ENCODE measurements around the gene CISH.
A peak's percentile ranks its signal among the peaks of the same experiment; 100 is the strongest.

The CISH gene

DNA sequence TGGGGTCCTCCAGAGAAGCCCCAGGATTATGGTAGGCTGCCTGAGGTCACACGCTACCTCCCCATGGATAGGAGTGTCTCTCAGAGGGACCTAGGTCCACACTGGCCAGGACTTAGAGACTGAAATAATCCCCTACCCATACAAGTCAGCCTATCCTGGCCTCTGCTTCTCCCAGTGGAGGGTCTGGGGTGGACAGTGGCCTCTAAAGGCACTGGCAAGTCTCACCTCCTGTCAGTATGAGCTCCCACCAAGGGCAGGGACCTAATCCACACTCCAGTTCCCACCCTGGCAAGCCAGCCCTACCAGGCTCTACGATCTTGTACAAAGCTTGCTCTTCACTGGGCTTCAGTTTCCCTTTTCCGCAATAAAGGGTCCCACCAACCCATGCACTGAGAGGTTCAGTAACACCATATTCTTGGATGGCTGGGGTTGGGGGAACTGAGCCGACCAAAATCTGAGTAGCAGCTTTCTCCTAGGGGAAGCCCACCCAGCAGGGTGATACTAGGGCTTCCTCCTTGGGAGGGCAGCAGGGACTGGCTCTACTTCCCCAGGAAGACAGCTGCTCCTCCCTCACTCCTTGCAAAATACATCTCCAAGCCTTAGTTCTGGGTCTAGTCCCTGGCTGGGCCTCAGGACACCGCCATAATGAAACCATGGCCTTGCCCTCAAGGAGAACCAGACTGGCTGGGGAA, 2.4 kb downstream of the CISH start:
- no peak overlapping the region for H3K23ac ChIP-seq (ENCODE audit: low read length in 2 of 2)
- H2BK15ac ChIP-seq (ENCODE audit: low read depth, poor library complexity, severe bottlenecking): no peak overlapping the region
- no peak overlapping the region for H4K91ac ChIP-seq (ENCODE audit: low read length)
- H3K36me3 ChIP-seq (ENCODE audit: control insufficient read depth in 1 of 2, insufficient read depth in 2 of 2, low read depth in 1 of 2, low read length in 2 of 2): peaks cover 18 to 36% of the 10 kb centered on the region in 2 experiments
- peaks cover 37% of the 10 kb centered on the region for H3K4me1 ChIP-seq (ENCODE audit: control insufficient read depth, insufficient read depth, low read depth, low read length)
- H2AK5ac ChIP-seq (ENCODE audit: low read length, severe bottlenecking): no peak overlapping the region
- no peak overlapping the region for H2AFZ ChIP-seq (ENCODE audit: low read depth, low read length)
- no peak for DNase-seq
- no peaks in the 10 kb centered on the region for H3K27me3 ChIP-seq (ENCODE audit: control insufficient read depth in 1 of 2, insufficient read depth in 1 of 2, low read length in 2 of 2)
- H3K4me3 ChIP-seq (ENCODE audit: insufficient read depth in 1 of 2, low read depth in 1 of 2, low read length in 2 of 2): no peak overlapping the region
- H2BK12ac ChIP-seq (ENCODE audit: low read length in 2 of 2): no peak overlapping the region
- H3K18ac ChIP-seq (ENCODE audit: low read depth in 1 of 2, low read length in 2 of 2): no peak overlapping the region
- H3K4me2 ChIP-seq (ENCODE audit: low read length, poor library complexity, severe bottlenecking): no peak overlapping the region
- H2BK120ac ChIP-seq (ENCODE audit: low read depth, low read length): no peak overlapping the region
- H3K27ac ChIP-seq (ENCODE audit: low read length, poor library complexity, severe bottlenecking): no peak overlapping the region
- H3K9me3 ChIP-seq (ENCODE audit: control insufficient read depth, low read length): no peaks in the 10 kb centered on the region
- H3K79me1 ChIP-seq (replicated peaks; ENCODE audit: low read length, poor library complexity, severe bottlenecking): peaks cover 29% of the 10 kb centered on the region
- H2BK5ac ChIP-seq (ENCODE audit: low read depth, low read length, poor library complexity, severe bottlenecking): no peak overlapping the region
- H3K4ac ChIP-seq (ENCODE audit: low read depth in 1 of 2, low read length in 2 of 2): no peak overlapping the region
- H4K8ac ChIP-seq (ENCODE audit: low read length): no peak overlapping the region
- 90% methylated on average over 3 of the region's 5 CpGs for WGBS
- H3K9ac ChIP-seq (ENCODE audit: low read length): no peak overlapping the region
- H3K14ac ChIP-seq (ENCODE audit: low read length in 2 of 2): no peak overlapping the region

DNA sequence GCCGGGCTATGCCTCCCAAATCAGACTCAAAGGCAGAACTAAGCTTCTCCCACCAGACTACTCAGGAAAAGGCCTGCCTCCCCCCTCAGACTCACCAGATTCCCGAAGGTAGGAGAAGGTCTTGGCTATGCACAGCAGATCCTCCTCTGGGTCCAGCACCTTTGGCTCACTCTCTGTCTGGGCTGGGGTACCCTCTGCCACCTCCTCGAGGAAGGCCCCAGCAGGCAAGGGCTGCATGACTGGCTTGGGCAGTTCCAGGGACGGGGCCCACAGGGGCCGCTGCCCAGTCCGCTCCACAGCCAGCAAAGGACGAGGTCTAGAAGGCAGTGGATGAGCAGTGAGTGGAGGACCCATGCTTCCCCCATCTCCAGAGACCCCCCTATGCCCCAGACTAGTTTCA, 3.3 kb downstream of the CISH start:
- no peaks in the 10 kb centered on the region for H3K9me3 ChIP-seq (ENCODE audit: control insufficient read depth, low read length)
- H3K23ac ChIP-seq (ENCODE audit: low read length in 2 of 2): no peak overlapping the region
- 93% methylated on average over 7 of the region's 7 CpGs for WGBS
- H4K91ac ChIP-seq (ENCODE audit: low read length): no peak overlapping the region
- no peaks in the 10 kb centered on the region for H3K27me3 ChIP-seq (ENCODE audit: control insufficient read depth in 1 of 2, insufficient read depth in 1 of 2, low read length in 2 of 2)
- H3K4ac ChIP-seq (ENCODE audit: low read depth in 1 of 2, low read length in 2 of 2): no peak overlapping the region
- DNase-seq: no peak
- no peak overlapping the region for H2AFZ ChIP-seq (ENCODE audit: low read depth, low read length)
- H3K4me1 ChIP-seq (ENCODE audit: control insufficient read depth, insufficient read depth, low read depth, low read length): peaks cover 37% of the 10 kb centered on the region
- H3K4me2 ChIP-seq (ENCODE audit: low read length, poor library complexity, severe bottlenecking): no peak overlapping the region
- H2AK5ac ChIP-seq (ENCODE audit: low read length, severe bottlenecking): no peak overlapping the region
- no peak overlapping the region for H3K27ac ChIP-seq (ENCODE audit: low read length, poor library complexity, severe bottlenecking)
- no peak overlapping the region for H2BK120ac ChIP-seq (ENCODE audit: low read depth, low read length)
- no peak overlapping the region for H3K14ac ChIP-seq (ENCODE audit: low read length in 2 of 2)
- H3K4me3 ChIP-seq (ENCODE audit: insufficient read depth in 1 of 2, low read depth in 1 of 2, low read length in 2 of 2): no peak overlapping the region
- H2BK12ac ChIP-seq (ENCODE audit: low read length in 2 of 2): no peak overlapping the region
- no peak overlapping the region for H4K8ac ChIP-seq (ENCODE audit: low read length)
- H3K18ac ChIP-seq (ENCODE audit: low read depth in 1 of 2, low read length in 2 of 2): no peak overlapping the region
- peaks cover 30% of the 10 kb centered on the region for H3K79me1 ChIP-seq (replicated peaks; ENCODE audit: low read length, poor library complexity, severe bottlenecking)
- no peak overlapping the region for H2BK5ac ChIP-seq (ENCODE audit: low read depth, low read length, poor library complexity, severe bottlenecking)
- peaks cover 18 to 39% of the 10 kb centered on the region in 2 experiments for H3K36me3 ChIP-seq (ENCODE audit: control insufficient read depth in 1 of 2, insufficient read depth in 2 of 2, low read depth in 1 of 2, low read length in 2 of 2)
- H3K9ac ChIP-seq (ENCODE audit: low read length): no peak overlapping the region
- no peak overlapping the region for H2BK15ac ChIP-seq (ENCODE audit: low read depth, poor library complexity, severe bottlenecking)

DNA sequence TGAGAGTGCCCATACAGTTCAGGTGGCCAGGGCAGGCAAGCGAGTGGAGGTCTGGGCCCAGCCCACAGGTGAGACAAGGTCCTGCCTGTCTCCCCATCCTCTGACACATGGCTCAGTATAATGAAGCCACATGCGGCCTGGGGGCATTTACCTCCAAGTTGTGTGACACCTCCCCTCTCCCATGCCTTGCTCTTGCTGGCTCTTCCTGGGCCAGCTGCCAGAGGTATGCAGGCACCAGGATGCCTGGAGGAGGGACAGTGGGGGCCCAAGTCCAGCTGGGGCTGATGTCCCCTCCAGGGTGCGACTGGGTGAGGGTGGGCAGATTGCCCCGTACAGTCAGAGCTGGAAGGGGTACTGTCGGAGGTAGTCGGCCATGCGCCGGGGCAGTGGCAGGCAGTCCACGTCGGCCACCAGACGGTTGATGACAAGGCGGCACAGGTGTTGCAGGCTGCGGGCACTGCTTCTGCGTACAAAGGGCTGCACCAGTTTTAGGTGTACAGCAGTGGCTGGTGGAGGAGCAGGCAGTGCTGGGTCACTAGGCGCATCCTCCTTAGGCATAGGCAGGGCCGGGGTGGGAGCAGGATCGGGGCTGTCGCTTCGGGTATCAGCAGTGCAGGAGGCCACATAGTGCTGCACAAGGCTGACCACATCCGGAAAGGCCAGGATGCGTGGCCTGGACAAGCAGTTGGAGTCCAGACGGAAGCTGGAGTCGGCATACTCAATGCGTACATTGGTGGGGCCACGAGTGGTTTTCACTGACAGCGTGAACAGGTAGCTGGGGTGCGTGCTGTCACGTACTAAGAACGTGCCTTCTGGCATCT, 4.1 kb downstream of the CISH start:
- Histone ChIP-seq H3K9me3 (ENCODE audit: control insufficient read depth, low read length) (no peaks in the 10 kb centered on the region), H2BK120ac (ENCODE audit: low read depth, low read length) (no peak overlapping the region), H2AFZ (ENCODE audit: low read depth, low read length) (no peak overlapping the region), H3K9ac (ENCODE audit: low read length) (no peak overlapping the region), H2AK5ac (ENCODE audit: low read length, severe bottlenecking) (no peak overlapping the region), H4K8ac (ENCODE audit: low read length) (no peak overlapping the region), H3K18ac (ENCODE audit: low read depth in 1 of 2, low read length in 2 of 2) (no peak overlapping the region), H3K4me3 (ENCODE audit: insufficient read depth in 1 of 2, low read depth in 1 of 2, low read length in 2 of 2) (no peak overlapping the region), H3K4me1 (ENCODE audit: control insufficient read depth, insufficient read depth, low read depth, low read length) (peaks cover 42% of the 10 kb centered on the region), H2BK12ac (ENCODE audit: low read length in 2 of 2) (no peak overlapping the region), H3K36me3 (ENCODE audit: control insufficient read depth in 1 of 2, insufficient read depth in 2 of 2, low read depth in 1 of 2, low read length in 2 of 2) (peaks cover 18 to 39% of the 10 kb centered on the region in 2 experiments), H3K79me1 (replicated peaks; ENCODE audit: low read length, poor library complexity, severe bottlenecking) (peaks cover 30% of the 10 kb centered on the region), H3K23ac (ENCODE audit: low read length in 2 of 2) (peak overlapping the region in 1 of 2 experiments; percentile 11), H4K91ac (ENCODE audit: low read length) (no peak overlapping the region), H2BK5ac (ENCODE audit: low read depth, low read length, poor library complexity, severe bottlenecking) (no peak overlapping the region), H3K27ac (ENCODE audit: low read length, poor library complexity, severe bottlenecking) (no peak overlapping the region), H3K4ac (ENCODE audit: low read depth in 1 of 2, low read length in 2 of 2) (no peak overlapping the region), H2BK15ac (ENCODE audit: low read depth, poor library complexity, severe bottlenecking) (no peak overlapping the region), H3K27me3 (ENCODE audit: control insufficient read depth in 1 of 2, insufficient read depth in 1 of 2, low read length in 2 of 2) (no peaks in the 10 kb centered on the region), H3K4me2 (ENCODE audit: low read length, poor library complexity, severe bottlenecking) (no peak overlapping the region), H3K14ac (ENCODE audit: low read length in 2 of 2) (no peak overlapping the region)
- 96% methylated on average over 29 of the region's 29 CpGs for WGBS
- DNase-seq: no peak

DNA sequence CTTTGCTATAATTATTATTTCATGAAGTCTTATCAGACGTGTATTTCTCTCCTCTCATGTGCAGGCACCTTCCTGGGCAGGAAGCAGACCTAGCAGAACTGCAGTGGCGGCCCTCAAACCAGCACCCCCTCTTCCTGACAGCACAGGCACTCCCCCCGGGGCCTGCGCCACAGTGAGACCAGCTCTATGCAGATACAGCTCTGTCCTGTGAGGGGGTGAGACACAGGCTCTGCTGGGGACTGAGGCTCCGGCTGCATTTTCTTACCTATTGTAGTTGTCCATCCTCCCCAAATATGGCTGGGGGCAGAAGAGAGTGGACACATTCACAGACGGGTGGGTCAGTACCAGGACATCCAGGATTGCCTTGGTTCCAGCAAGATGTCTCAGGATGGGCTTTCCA, 5.0 kb downstream of the CISH start:
- Histone ChIP-seq H3K9ac (ENCODE audit: low read length) (no peak overlapping the region), H3K4me3 (ENCODE audit: insufficient read depth in 1 of 2, low read depth in 1 of 2, low read length in 2 of 2) (no peak overlapping the region), H3K27me3 (ENCODE audit: control insufficient read depth in 1 of 2, insufficient read depth in 1 of 2, low read length in 2 of 2) (no peaks in the 10 kb centered on the region), H2BK120ac (ENCODE audit: low read depth, low read length) (no peak overlapping the region), H3K14ac (ENCODE audit: low read length in 2 of 2) (no peak overlapping the region), H2BK5ac (ENCODE audit: low read depth, low read length, poor library complexity, severe bottlenecking) (no peak overlapping the region), H4K8ac (ENCODE audit: low read length) (no peak overlapping the region), H2AK5ac (ENCODE audit: low read length, severe bottlenecking) (no peak overlapping the region), H3K27ac (ENCODE audit: low read length, poor library complexity, severe bottlenecking) (no peak overlapping the region), H2AFZ (ENCODE audit: low read depth, low read length) (no peak overlapping the region), H3K4me2 (ENCODE audit: low read length, poor library complexity, severe bottlenecking) (no peak overlapping the region), H3K4me1 (ENCODE audit: control insufficient read depth, insufficient read depth, low read depth, low read length) (peaks cover 45% of the 10 kb centered on the region), H3K79me1 (replicated peaks; ENCODE audit: low read length, poor library complexity, severe bottlenecking) (peaks cover 30% of the 10 kb centered on the region), H3K23ac (ENCODE audit: low read length in 2 of 2) (no peak overlapping the region), H3K18ac (ENCODE audit: low read depth in 1 of 2, low read length in 2 of 2) (no peak overlapping the region), H3K36me3 (ENCODE audit: control insufficient read depth in 1 of 2, insufficient read depth in 2 of 2, low read depth in 1 of 2, low read length in 2 of 2) (peaks cover 18 to 39% of the 10 kb centered on the region in 2 experiments), H2BK15ac (ENCODE audit: low read depth, poor library complexity, severe bottlenecking) (no peak overlapping the region), H3K9me3 (ENCODE audit: control insufficient read depth, low read length) (no peaks in the 10 kb centered on the region), H4K91ac (ENCODE audit: low read length) (no peak overlapping the region), H2BK12ac (ENCODE audit: low read length in 2 of 2) (no peak overlapping the region), H3K4ac (ENCODE audit: low read depth in 1 of 2, low read length in 2 of 2) (no peak overlapping the region)
- no peak for DNase-seq
- WGBS: 82% methylated on average over 5 of the region's 6 CpGs

Measured in mesenchymal stem cell (in vitro differentiated cells and primary cell).